Neuronal stem cell (in vitro differentiated cells): ENCODE data around the gene CC2D1A.
"Not testable (repeated sequence)": the region's sequence is repeated elsewhere in the genome, so short reads cannot be mapped to it uniquely, and the experiment has no call there.

Experiments
- DNase-seq: peaks from one replicate; pipeline ENCODE4 v3.0.0-alpha.2; 2013; ENCODE audit warnings: low spot score
- H2AFZ ChIP-seq: one replicate; pipeline ENCODE4 v1.6.1; 2013; ENCODE audit warnings: mild to moderate bottlenecking, low read length, inconsistent platforms
- H2AK5ac ChIP-seq: 2 replicates; pipeline ENCODE4 v1.6.1; 2013; ENCODE audit warnings: low read depth, mild to moderate bottlenecking, inconsistent platforms, low read length, moderate library complexity, mixed read lengths
- H2BK120ac ChIP-seq: 2 replicates; pipeline ENCODE4 v1.6.1; 2013; ENCODE audit warnings: low read depth, mild to moderate bottlenecking, inconsistent platforms, low read length, moderate library complexity, mixed read lengths
- H2BK12ac ChIP-seq: one replicate; pipeline ENCODE4 v1.6.1; 2013; ENCODE audit warnings: low read length, inconsistent platforms
- H2BK15ac ChIP-seq: 2 replicates; pipeline ENCODE4 v1.6.1; 2013; ENCODE audit warnings: mild to moderate bottlenecking, low read length, inconsistent platforms, mixed read lengths
- H2BK5ac ChIP-seq: one replicate; pipeline ENCODE4 v1.6.1; 2013; ENCODE audit warnings: inconsistent platforms, mild to moderate bottlenecking, low read length, moderate library complexity
- H3K14ac ChIP-seq: one replicate; pipeline ENCODE4 v1.6.1; 2013; ENCODE audit warnings: low read length, inconsistent platforms
- H3K18ac ChIP-seq: 2 replicates; pipeline ENCODE4 v1.6.1; 2013; ENCODE audit warnings: low read length, inconsistent platforms
- H3K23ac ChIP-seq: 2 replicates; pipeline ENCODE4 v1.6.1; 2013; ENCODE audit warnings: low read depth, mild to moderate bottlenecking, mixed read lengths, low read length, inconsistent platforms; ENCODE audit not compliant: poor library complexity
- H3K27ac ChIP-seq: replicated peaks from 3 replicates; pipeline ENCODE4 v1.5.1; 2013; ENCODE audit warnings: low read length, inconsistent platforms
- H3K27me3 ChIP-seq, 3 experiments: 2 replicates each; pipeline ENCODE4 v1.6.1; 2013; ENCODE audit warnings: low read length in 3 of 3, mild to moderate bottlenecking in 2 of 3, inconsistent platforms in 1 of 3, low read depth in 1 of 3, mixed read lengths in 1 of 3, moderate library complexity in 1 of 3; ENCODE audit not compliant: control insufficient read depth in 3 of 3, insufficient read depth in 3 of 3
- H3K36me3 ChIP-seq, 2 donors: replicated peaks in 1 of 2; 2 replicates each; pipeline ENCODE4 v1.6.1; 2013; ENCODE audit warnings: low read length in 2 of 2; ENCODE audit not compliant: control insufficient read depth in 2 of 2, insufficient read depth in 2 of 2
- H3K4ac ChIP-seq: 2 replicates; pipeline ENCODE4 v1.6.1; 2013; ENCODE audit warnings: inconsistent platforms, mild to moderate bottlenecking, low read length, moderate library complexity
- H3K4me1 ChIP-seq, 2 donors: 1 replicate in 1 of 2; 2 replicates in 1 of 2; pipeline ENCODE4 v1.6.1; 2013; ENCODE audit warnings: low read length in 2 of 2, low read depth in 1 of 2; ENCODE audit not compliant: control insufficient read depth in 2 of 2, insufficient read depth in 1 of 2
- H3K4me2 ChIP-seq: one replicate; pipeline ENCODE4 v1.6.1; 2013; ENCODE audit warnings: mild to moderate bottlenecking, low read length, inconsistent platforms; ENCODE audit not compliant: insufficient read depth, poor library complexity, severe bottlenecking
- H3K4me3 ChIP-seq, 2 donors: 2 replicates each; pipeline ENCODE4 v1.5.1; 2013; ENCODE audit warnings: low read length in 2 of 2, mild to moderate bottlenecking in 2 of 2, inconsistent platforms in 1 of 2, moderate library complexity in 1 of 2
- H3K79me1 ChIP-seq: one replicate; pipeline ENCODE4 v1.6.1; 2013; ENCODE audit warnings: low read depth, mild to moderate bottlenecking, inconsistent platforms, low read length, moderate library complexity
- H3K9ac ChIP-seq: one replicate; pipeline ENCODE4 v1.6.1; 2013; ENCODE audit warnings: mild to moderate bottlenecking, low read depth, low read length, inconsistent platforms; ENCODE audit not compliant: poor library complexity
- H3K9me3 ChIP-seq, 2 donors: replicated peaks in 1 of 2; 2 replicates each; pipeline versions ENCODE3 to v1.6.1; 2013; ENCODE audit warnings: low read length in 2 of 2, mild to moderate bottlenecking in 2 of 2, inconsistent platforms in 1 of 2, low read depth in 1 of 2, mixed read lengths in 1 of 2, moderate library complexity in 1 of 2; ENCODE audit not compliant: control insufficient read depth in 2 of 2, insufficient read depth in 1 of 2
- H4K8ac ChIP-seq: one replicate; pipeline ENCODE4 v1.6.1; 2013; ENCODE audit warnings: low read depth, mild to moderate bottlenecking, inconsistent platforms, low read length, moderate library complexity
- H4K91ac ChIP-seq: one replicate; pipeline ENCODE4 v1.6.1; 2013; ENCODE audit warnings: low read length, low read depth, mild to moderate bottlenecking, inconsistent platforms; ENCODE audit not compliant: poor library complexity
- WGBS, 2 donors: extraction: QIAGEN DNeasy Blood & Tissue Kit; methylation state at CpG; one replicate each; pipeline ENCODE4 v1.1.7; 2013; ENCODE audit warnings: missing lambda C conversion rate in 2 of 2, mixed read lengths in 1 of 2; ENCODE audit not compliant: insufficient read length in 2 of 2, insufficient replicate concordance in 1 of 2; ENCODE audit errors: extremely low coverage in 2 of 2; 5-methylcytosine and 5-hydroxymethylcytosine counted together

CC2D1A gene

GRCh38 chr19:13971868-13972267 lies 65.9 kb downstream of the CC2D1A start:
- no CpG with 5 or more reads among the region's 15 CpGs for WGBS, 2 donors
- H4K91ac ChIP-seq: not testable (repeated sequence)

GRCh38 chr19:13972368-13973155 lies 66.6 kb downstream of the CC2D1A start:
- H3K4ac ChIP-seq: no peak overlapping the region
- no peak overlapping the region for H4K8ac ChIP-seq
- whole genome bisulfite sequencing, 2 donors: no CpG with 5 or more reads among the region's 37 CpGs
- no peak overlapping the region for H3K4me2 ChIP-seq
- no peak overlapping the region for H3K9ac ChIP-seq
- H2BK12ac ChIP-seq: peak overlapping the region; percentile 84
- no peak overlapping the region for H3K18ac ChIP-seq
- H3K79me1 ChIP-seq: peaks cover 5% of the 10 kb centered on the region
- no peak overlapping the region for H3K27ac ChIP-seq
- peaks cover 0 to 3% of the 10 kb centered on the region in 2 donors for H3K4me1 ChIP-seq
- H2BK15ac ChIP-seq: no peak overlapping the region
- H2BK5ac ChIP-seq: peak overlapping the region; percentile 39
- H3K36me3 ChIP-seq: peaks cover 37 to 45% of the 10 kb centered on the region in 2 donors
- peak overlapping the region; percentile 63 for H2AK5ac ChIP-seq
- H2AFZ ChIP-seq: no peak overlapping the region
- peaks cover 0 to 1% of the 10 kb centered on the region in 2 donors for H3K9me3 ChIP-seq
- H2BK120ac ChIP-seq: no peak overlapping the region
- H3K4me3 ChIP-seq: no peak overlapping the region
- H4K91ac ChIP-seq: no peak overlapping the region
- H3K14ac ChIP-seq: no peak overlapping the region
- peak overlapping the region; percentile 31 for H3K23ac ChIP-seq
- DNase-seq: no peak
- H3K27me3 ChIP-seq: no peaks in the 10 kb centered on the region

More at GRCh38 chr19:13971868-13972267, 65.9 kb downstream of the CC2D1A start:
- H3K4me1 ChIP-seq, H2AFZ ChIP-seq, H3K9me3 ChIP-seq, H3K14ac ChIP-seq, H3K4me2 ChIP-seq, DNase-seq, H2AK5ac ChIP-seq, H2BK120ac ChIP-seq, H3K4ac ChIP-seq, H3K4me3 ChIP-seq, H3K18ac ChIP-seq, H3K9ac ChIP-seq, H2BK5ac ChIP-seq, H3K79me1 ChIP-seq, H2BK15ac ChIP-seq, H4K8ac ChIP-seq, H3K23ac ChIP-seq, H3K27ac ChIP-seq, H3K27me3 ChIP-seq, H2BK12ac ChIP-seq: not testable (repeated sequence)
- H3K36me3 ChIP-seq: peaks cover 40 to 51% of the 10 kb centered on the region in 2 donors

GRCh38 chr19:13973479-13973878 lies 67.5 kb downstream of the CC2D1A start:
- H3K4ac ChIP-seq, H2AFZ ChIP-seq, H3K18ac ChIP-seq, H2BK5ac ChIP-seq, H2BK120ac ChIP-seq, H3K23ac ChIP-seq, H3K9ac ChIP-seq, H3K9me3 ChIP-seq, H3K4me2 ChIP-seq, H3K14ac ChIP-seq, H2BK15ac ChIP-seq, H2BK12ac ChIP-seq, H2AK5ac ChIP-seq, H4K91ac ChIP-seq, H3K27me3 ChIP-seq, H4K8ac ChIP-seq, H3K27ac ChIP-seq, H3K79me1 ChIP-seq, H3K4me1 ChIP-seq, H3K4me3 ChIP-seq, DNase-seq: not testable (repeated sequence)
- peaks cover 33 to 35% of the 10 kb centered on the region in 2 donors for H3K36me3 ChIP-seq
- no CpG with 5 or more reads among the region's 3 CpGs for WGBS, 2 donors

- Histone ChIP-seq H2AFZ (no peak overlapping the region), H2BK120ac (no peak overlapping the region), H3K4me2 (no peak overlapping the region), H3K79me1 (peaks cover 4% of the 10 kb centered on the region), H2AK5ac (no peak overlapping the region), H3K4me3 (no peak overlapping the region), H3K4ac (no peak overlapping the region), H4K91ac (no peak overlapping the region), H3K14ac (no peak overlapping the region), H3K36me3 (peaks cover 28 to 30% of the 10 kb centered on the region in 2 donors), H2BK12ac (no peak overlapping the region), H4K8ac (no peak overlapping the region), H3K27me3 (no peaks in the 10 kb centered on the region), H3K9me3 (peaks cover 0 to 1% of the 10 kb centered on the region in 2 donors), H3K27ac (no peak overlapping the region), H3K18ac (no peak overlapping the region), H3K23ac (no peak overlapping the region), H3K4me1 (peaks cover 0 to 4% of the 10 kb centered on the region in 2 donors), H3K9ac (no peak overlapping the region), H2BK5ac (no peak overlapping the region), H2BK15ac (no peak overlapping the region)
- DNase-seq: peak; percentile 35
- WGBS, 2 donors: no CpG with 5 or more reads among the region's 12 CpGs
Observed at GRCh38 chr19:13974073-13974472, 68.1 kb downstream of the CC2D1A start.
